Activated naive CD8-positive, alpha-beta T cell treated with anti-CD3 and anti-CD28 coated beads, Interleukin-2, amount 50 U/mL, for 24 hours (primary cell): Measurements from ENCODE around the gene FBXO8.
"Not testable (repeated sequence)": the region's sequence is repeated elsewhere in the genome, so short reads cannot be mapped to it uniquely, and the experiment has no call there.

Source experiments
- ATAC-seq: fragments of 150-1000 bp; cut with Tn5 transposase; one replicate; pipeline ENCODE4 v1.10.0; 2021
- DNase-seq: peaks from one replicate; pipeline ENCODE4 v3.0.0; 2021
- H3K27ac Mint-ChIP-seq: one replicate; pipeline ENCODE4 v1.8.0; 2021; ENCODE audit warnings: mild to moderate bottlenecking, mixed read lengths
- H3K27me3 Mint-ChIP-seq: one replicate; pipeline ENCODE4 v1.8.0; 2021; ENCODE audit warnings: mixed read lengths
- H3K36me3 Mint-ChIP-seq: one replicate; pipeline ENCODE4 v1.8.0; 2021; ENCODE audit warnings: low read depth, mixed read lengths
- H3K4me1 Mint-ChIP-seq: one replicate; pipeline ENCODE4 v1.8.0; 2021; ENCODE audit warnings: mixed read lengths
- H3K4me3 Mint-ChIP-seq: one replicate; pipeline ENCODE4 v1.8.0; 2021; ENCODE audit warnings: mild to moderate bottlenecking, moderate library complexity, mixed read lengths
- H3K9me3 Mint-ChIP-seq: one replicate; pipeline ENCODE4 v1.8.0; 2021; ENCODE audit warnings: mixed read lengths

The FBXO8 gene

DNA sequence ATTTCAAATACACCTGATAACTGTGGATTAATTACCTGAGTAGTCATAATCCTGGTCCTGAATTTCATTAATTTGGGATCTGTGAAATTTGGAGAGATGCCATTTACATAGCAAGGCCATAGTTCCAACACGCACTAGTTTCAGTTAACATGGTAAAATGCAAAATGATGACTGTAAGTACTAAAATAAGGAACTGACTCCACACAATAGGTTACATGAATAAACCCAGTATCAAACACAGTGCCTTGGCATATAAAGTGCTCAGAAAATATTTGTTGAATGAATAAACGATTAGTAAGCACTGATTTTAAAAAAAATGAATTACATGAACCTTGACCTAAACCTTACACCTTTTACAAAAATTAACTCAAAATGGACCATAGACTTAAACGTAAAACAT lies 9.0 kb downstream of the FBXO8 start:
- peaks cover 33% of the 10 kb centered on the region for H3K4me1 Mint-ChIP-seq
- peaks cover 4% of the 10 kb centered on the region for H3K9me3 Mint-ChIP-seq
- peaks cover 5% of the 10 kb centered on the region for H3K36me3 Mint-ChIP-seq
- ATAC-seq, result no peak
- no peak overlapping the region for H3K4me3 Mint-ChIP-seq
- H3K27me3 Mint-ChIP-seq, result no peaks in the 10 kb centered on the region
- no peak for DNase-seq
- H3K27ac Mint-ChIP-seq, result no peak overlapping the region

DNA sequence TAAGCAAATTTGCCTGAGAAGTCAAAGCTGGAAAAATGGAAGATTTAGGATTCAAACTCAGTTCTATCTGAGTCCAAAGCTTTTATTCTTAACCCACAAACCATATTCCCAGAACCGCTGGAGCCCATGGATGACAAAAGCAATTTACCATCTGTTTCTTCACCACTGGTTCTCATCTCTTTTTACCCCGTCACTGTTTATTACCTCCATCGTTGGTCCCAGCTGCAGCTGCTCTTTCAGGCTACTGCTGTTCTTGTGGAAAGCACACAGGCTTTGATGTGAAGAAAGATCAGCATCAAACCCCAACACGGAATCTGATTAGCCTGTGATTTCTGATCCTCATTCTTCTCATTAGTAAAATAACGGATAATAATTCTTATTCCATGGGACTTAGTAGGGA lies 9.5 kb downstream of the FBXO8 start:
- Mint-ChIP-seq H3K27ac (no peak overlapping the region), H3K9me3 (no peaks in the 10 kb centered on the region), H3K4me1 (peaks cover 27% of the 10 kb centered on the region), H3K4me3 (no peak overlapping the region), H3K27me3 (no peaks in the 10 kb centered on the region), H3K36me3 (no peaks in the 10 kb centered on the region)
- no peak for DNase-seq
- ATAC-seq, result no peak

DNA sequence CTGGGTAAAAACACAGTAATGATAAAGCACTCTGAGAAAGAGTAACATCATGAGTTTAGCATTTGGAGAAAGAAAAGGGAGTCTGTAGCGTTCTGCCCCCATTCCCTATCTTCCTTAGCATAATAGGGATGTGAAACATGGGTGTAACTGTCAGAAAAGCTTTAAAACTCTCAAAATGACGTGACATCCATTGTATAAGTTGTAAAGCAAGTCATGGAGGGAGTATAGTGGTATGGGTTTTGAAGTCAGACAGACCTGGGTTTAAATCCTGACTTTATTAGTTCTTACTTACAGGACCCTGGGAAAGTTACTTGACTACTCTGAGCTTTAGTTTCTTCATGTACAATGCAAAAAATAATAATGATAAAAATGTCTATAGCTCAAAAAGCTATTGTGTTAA lies 17.1 kb downstream of the FBXO8 start:
- H3K27ac Mint-ChIP-seq, result no peak overlapping the region

GRCh38 chr4:174265916-174266315 lies 17.6 kb downstream of the FBXO8 start:
- no peaks in the 10 kb centered on the region for H3K27me3 Mint-ChIP-seq
- peaks cover 12% of the 10 kb centered on the region for H3K4me1 Mint-ChIP-seq
- no peak overlapping the region for H3K4me3 Mint-ChIP-seq
- no peak for DNase-seq
- no peaks in the 10 kb centered on the region for H3K9me3 Mint-ChIP-seq
- ATAC-seq, result no peak
- no peak overlapping the region for H3K27ac Mint-ChIP-seq
- no peaks in the 10 kb centered on the region for H3K36me3 Mint-ChIP-seq

More for the DNA sequence above, 17.1 kb downstream of the FBXO8 start:
- H3K27me3 Mint-ChIP-seq, result no peaks in the 10 kb centered on the region
- DNase-seq (no peak), ATAC-seq (no peak)
- no peaks in the 10 kb centered on the region for H3K36me3 Mint-ChIP-seq
- no peak overlapping the region for H3K4me3 Mint-ChIP-seq
- H3K4me1 Mint-ChIP-seq, result peaks cover 14% of the 10 kb centered on the region
- no peaks in the 10 kb centered on the region for H3K9me3 Mint-ChIP-seq

GRCh38 chr4:174263445-174263736 lies 20.1 kb downstream of the FBXO8 start:
- DNase-seq (no peak), ATAC-seq (no peak)
- peaks cover 12% of the 10 kb centered on the region for H3K4me1 Mint-ChIP-seq
- H3K9me3 Mint-ChIP-seq, result no peaks in the 10 kb centered on the region
- no peaks in the 10 kb centered on the region for H3K27me3 Mint-ChIP-seq
- no peak overlapping the region for H3K27ac Mint-ChIP-seq
- no peaks in the 10 kb centered on the region for H3K36me3 Mint-ChIP-seq
- H3K4me3 Mint-ChIP-seq, result no peak overlapping the region

- no peak for ATAC-seq
- no peak for DNase-seq
- Mint-ChIP-seq H3K9me3 (no peaks in the 10 kb centered on the region), H3K27ac (no peak overlapping the region), H3K27me3 (no peaks in the 10 kb centered on the region), H3K4me3 (no peak overlapping the region), H3K36me3 (no peaks in the 10 kb centered on the region), H3K4me1 (peaks cover 12% of the 10 kb centered on the region)
Measured at GRCh38 chr4:174262624-174263444, 20.6 kb downstream of the FBXO8 start.

DNA sequence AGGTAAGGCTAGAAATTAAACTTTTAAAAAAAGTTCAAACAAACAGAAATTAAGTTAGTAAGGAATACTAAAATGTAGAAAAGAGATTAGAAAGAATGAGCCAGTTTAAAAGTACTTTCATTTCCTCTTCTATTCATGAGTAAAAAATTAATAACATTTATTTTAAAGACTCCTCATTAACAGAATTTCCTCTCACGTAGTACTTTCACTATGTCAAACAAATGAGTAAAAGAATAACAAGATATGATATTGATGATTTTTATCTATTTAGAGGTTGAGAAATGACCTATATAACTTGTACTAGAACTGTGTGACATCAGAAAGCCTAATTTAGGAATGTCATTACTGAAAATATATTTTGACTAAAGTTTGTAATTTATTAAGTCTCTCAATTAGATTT lies 22.0 kb downstream of the FBXO8 start:
- H3K9me3 Mint-ChIP-seq, H3K4me3 Mint-ChIP-seq, ATAC-seq, H3K27me3 Mint-ChIP-seq, H3K27ac Mint-ChIP-seq, H3K4me1 Mint-ChIP-seq, DNase-seq, H3K36me3 Mint-ChIP-seq: not testable (repeated sequence)

DNA sequence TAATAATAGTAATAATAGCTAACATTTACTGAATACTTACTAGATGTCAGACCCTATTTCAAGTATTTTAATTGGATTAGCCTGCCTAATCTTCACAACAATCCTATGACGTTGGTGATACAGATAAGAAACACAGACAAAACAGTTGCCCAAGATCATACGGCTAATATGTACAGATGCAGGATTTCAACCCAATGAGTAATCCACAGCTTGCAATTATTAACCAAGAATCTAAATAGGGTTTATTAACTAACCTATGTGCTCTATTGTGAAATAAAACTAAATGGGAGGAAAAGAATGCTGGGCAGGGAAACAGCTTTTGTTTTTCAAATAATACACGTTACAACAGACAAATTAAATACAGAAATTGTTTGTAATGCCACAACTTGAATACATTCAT lies 23.4 kb downstream of the FBXO8 start:
- no peak overlapping the region for H3K4me3 Mint-ChIP-seq
- DNase-seq, result no peak
- peaks cover 8% of the 10 kb centered on the region for H3K4me1 Mint-ChIP-seq
- H3K27me3 Mint-ChIP-seq, result no peaks in the 10 kb centered on the region
- H3K36me3 Mint-ChIP-seq, result no peaks in the 10 kb centered on the region
- ATAC-seq, result no peak
- H3K27ac Mint-ChIP-seq, result no peak overlapping the region
- H3K9me3 Mint-ChIP-seq, result no peaks in the 10 kb centered on the region

DNA sequence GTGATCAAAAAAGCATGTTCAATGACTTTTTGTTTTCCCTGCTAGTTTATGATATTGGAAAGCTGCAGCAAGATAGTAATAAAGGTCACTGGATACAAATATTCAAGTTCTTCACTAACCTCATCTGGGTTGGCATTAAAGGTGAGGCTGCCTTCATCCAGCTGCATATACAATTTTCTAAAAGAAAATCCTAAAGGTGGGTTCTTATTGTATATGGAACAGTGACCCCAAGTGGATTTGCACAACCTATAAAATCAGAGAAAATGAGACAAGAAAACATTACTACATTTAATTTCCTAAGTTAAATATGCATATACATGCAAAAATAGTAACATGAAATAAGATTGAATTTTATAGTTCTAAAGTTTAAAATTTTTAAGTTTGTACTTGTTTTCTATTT lies 23.9 kb downstream of the FBXO8 start:
- DNase-seq (no peak), ATAC-seq (no peak)
- Mint-ChIP-seq H3K36me3 (peaks cover 2% of the 10 kb centered on the region), H3K4me1 (peaks cover 5% of the 10 kb centered on the region), H3K27ac (no peak overlapping the region), H3K9me3 (no peaks in the 10 kb centered on the region), H3K4me3 (no peak overlapping the region), H3K27me3 (no peaks in the 10 kb centered on the region)

DNA sequence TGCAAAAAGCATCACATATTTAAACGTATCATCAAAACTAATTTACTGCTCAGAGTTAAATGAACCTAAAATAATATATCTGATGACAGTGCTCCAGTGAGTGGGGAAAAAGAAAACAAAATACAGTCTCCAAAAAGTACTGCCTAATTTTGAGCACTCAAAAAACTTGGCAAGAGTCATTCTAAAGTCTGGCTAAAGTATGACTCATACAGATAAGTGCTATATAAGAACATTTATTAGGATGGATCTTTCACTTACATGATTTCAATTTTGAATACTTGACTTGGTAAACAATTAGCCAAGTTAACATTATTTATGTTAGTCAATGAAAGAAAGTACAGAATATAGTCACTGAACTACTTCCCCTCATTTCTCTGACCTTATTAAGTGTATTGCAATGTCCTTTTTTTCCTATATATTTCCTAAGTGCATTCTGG lies 27.2 kb downstream of the FBXO8 start:
- Mint-ChIP-seq H3K27me3 (no peaks in the 10 kb centered on the region), H3K9me3 (no peaks in the 10 kb centered on the region), H3K4me1 (peaks cover 2% of the 10 kb centered on the region), H3K36me3 (peaks cover 2% of the 10 kb centered on the region), H3K27ac (no peak overlapping the region), H3K4me3 (no peak overlapping the region)
- ATAC-seq (no peak), DNase-seq (no peak)

DNA sequence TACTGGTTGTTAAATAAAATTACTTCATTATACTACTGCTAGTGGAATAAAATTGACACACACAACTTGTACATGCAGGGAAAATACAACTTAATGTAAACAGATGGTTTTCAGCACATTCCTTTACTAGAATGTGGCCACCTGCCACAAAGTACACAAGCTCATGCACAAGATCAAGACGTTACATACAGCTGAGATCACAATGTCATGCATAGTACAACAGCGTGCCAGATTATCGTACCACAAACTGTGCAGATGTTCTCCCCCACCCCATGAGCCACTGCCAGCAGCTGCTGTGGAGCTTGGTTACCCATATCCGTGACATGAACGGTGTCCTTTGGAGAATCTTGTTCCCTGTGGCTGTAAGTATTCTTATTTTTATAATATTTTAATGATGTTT lies 27.7 kb downstream of the FBXO8 start:
- DNase-seq (no peak), ATAC-seq (no peak)
- H3K27me3 Mint-ChIP-seq, result no peaks in the 10 kb centered on the region
- H3K4me1 Mint-ChIP-seq, result peaks cover 2% of the 10 kb centered on the region
- H3K9me3 Mint-ChIP-seq, result no peaks in the 10 kb centered on the region
- H3K27ac Mint-ChIP-seq, result no peak overlapping the region
- H3K4me3 Mint-ChIP-seq, result no peak overlapping the region
- peaks cover 2% of the 10 kb centered on the region for H3K36me3 Mint-ChIP-seq

- Mint-ChIP-seq H3K9me3 (no peaks in the 10 kb centered on the region), H3K27me3 (no peaks in the 10 kb centered on the region), H3K27ac (no peak overlapping the region), H3K4me3 (no peak overlapping the region), H3K36me3 (peaks cover 4% of the 10 kb centered on the region), H3K4me1 (peaks cover 2% of the 10 kb centered on the region)
- no peak for DNase-seq
- no peak for ATAC-seq
Measured at GRCh38 chr4:174255374-174255773, 28.1 kb downstream of the FBXO8 start.

- peaks cover 2% of the 10 kb centered on the region for H3K4me1 Mint-ChIP-seq
- DNase-seq (no peak), ATAC-seq (no peak)
- H3K4me3 Mint-ChIP-seq, result no peak overlapping the region
- H3K27ac Mint-ChIP-seq, result no peak overlapping the region
- H3K9me3 Mint-ChIP-seq, result no peaks in the 10 kb centered on the region
- H3K27me3 Mint-ChIP-seq, result no peaks in the 10 kb centered on the region
- peaks cover 4% of the 10 kb centered on the region for H3K36me3 Mint-ChIP-seq
Measured at GRCh38 chr4:174254613-174255012, 28.9 kb downstream of the FBXO8 start.

GRCh38 chr4:174252412-174252811 lies 31.1 kb downstream of the FBXO8 start:
- Mint-ChIP-seq H3K36me3 (peaks cover 4% of the 10 kb centered on the region), H3K4me1 (peaks cover 2% of the 10 kb centered on the region), H3K27me3 (no peaks in the 10 kb centered on the region), H3K27ac (no peak overlapping the region), H3K4me3 (no peak overlapping the region), H3K9me3 (no peaks in the 10 kb centered on the region)
- DNase-seq, result no peak
- ATAC-seq, result no peak

DNA sequence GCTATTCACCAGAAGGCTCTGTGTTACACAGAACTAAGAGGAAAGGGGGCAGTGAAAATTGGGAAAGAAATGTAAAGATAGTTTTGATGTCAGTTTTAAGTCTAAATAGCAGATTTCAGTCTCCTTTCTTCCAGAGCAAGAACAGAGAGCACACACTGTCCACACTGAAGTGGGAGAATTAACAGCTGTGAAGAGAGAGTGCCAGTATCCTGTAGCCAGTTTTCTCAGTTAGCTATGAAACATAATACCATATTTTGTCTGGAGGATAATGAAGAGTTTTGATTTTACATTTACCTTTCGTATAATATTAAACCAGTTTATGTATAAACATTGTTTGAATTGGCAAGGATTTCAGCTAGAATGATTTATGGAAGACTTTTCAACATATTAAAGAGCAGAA lies 35.1 kb downstream of the FBXO8 start:
- Mint-ChIP-seq H3K9me3 (no peaks in the 10 kb centered on the region), H3K36me3 (peaks cover 2% of the 10 kb centered on the region), H3K4me3 (no peak overlapping the region), H3K27ac (no peak overlapping the region), H3K4me1 (peaks cover 2% of the 10 kb centered on the region), H3K27me3 (no peaks in the 10 kb centered on the region)
- DNase-seq, result no peak
- ATAC-seq, result no peak

DNA sequence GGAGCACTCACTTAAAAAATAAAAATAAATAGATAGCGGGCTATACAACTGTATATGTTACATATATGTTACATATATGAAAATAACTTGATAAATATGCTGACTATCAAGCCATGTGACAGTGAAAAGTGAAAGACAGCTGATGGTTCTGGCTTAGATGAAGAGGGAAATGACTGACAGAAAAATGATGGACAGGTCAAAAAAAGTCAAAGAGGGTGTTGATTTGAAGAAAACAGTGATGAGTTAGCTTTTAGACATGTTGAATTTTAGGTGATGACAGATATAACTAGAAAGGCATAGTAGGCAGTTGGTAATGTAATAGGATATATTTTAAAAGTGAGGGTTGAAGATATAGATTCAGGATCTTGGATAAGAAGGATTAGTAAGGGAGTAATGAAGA lies 37.8 kb downstream of the FBXO8 start:
- Mint-ChIP-seq H3K27me3 (no peaks in the 10 kb centered on the region), H3K9me3 (no peaks in the 10 kb centered on the region), H3K4me1 (no peaks in the 10 kb centered on the region), H3K36me3 (peaks cover 2% of the 10 kb centered on the region), H3K27ac (no peak overlapping the region), H3K4me3 (no peak overlapping the region)
- ATAC-seq (no peak), DNase-seq (no peak)
